ENCODE measurements around the gene PPP4R4. TPM values are rescaled to one million over a fixed set of nuclear protein-coding genes. Genes with fewer than 3 reads are reported as not detected.

Gene PPP4R4, protein sequence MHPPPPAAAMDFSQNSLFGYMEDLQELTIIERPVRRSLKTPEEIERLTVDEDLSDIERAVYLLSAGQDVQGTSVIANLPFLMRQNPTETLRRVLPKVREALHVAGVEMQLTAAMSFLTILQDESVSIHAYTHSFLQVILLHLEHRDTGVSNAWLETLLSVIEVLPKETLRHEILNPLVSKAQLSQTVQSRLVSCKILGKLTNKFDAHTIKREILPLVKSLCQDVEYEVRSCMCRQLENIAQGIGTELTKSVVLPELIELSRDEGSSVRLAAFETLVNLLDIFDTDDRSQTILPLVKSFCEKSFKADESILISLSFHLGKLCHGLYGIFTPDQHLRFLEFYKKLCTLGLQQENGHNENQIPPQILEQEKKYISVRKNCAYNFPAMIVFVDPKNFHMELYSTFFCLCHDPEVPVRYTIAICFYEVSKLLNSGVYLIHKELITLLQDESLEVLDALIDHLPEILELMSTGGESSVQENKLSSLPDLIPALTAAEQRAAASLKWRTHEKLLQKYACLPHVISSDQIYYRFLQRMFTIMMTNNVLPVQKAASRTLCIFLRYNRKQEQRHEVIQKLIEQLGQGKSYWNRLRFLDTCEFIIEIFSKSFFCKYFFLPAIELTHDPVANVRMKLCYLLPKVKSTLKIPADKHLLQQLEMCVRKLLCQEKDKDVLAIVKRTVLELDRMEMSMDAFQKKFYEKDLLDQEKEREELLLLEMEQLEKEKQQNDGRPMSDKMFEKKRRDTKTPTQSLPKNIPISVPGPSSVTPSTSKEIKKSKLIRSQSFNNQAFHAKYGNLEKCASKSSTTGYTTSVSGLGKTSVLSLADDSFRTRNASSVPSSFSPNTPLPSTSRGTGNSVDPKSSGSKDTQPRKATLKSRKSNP
- 10 to 100 TPM in 6 of 7 donors, 1 to 10 TPM in 1; 10.0 to 41.0 (median 17.6) TPM for total RNA-seq
- 1 to 10 TPM; 3.0 to 6.6 TPM for polyA plus RNA-seq
- long read RNA-seq, donor 1, partial matches to known transcripts: 0 of 1 reads
- long read RNA-seq, donor 1, other reads (novel, unspliced or antisense): 1 of 1 reads
- long read RNA-seq, donor 2, partial matches to known transcripts: 31 of 33 reads
- long read RNA-seq, donor 2, other reads (novel, unspliced or antisense): 0 of 33 reads
- long read RNA-seq, donor 3, transcript PPP4R4-201 (25 exons, 3,868 nt): major isoform, 16 of 23 reads
- long read RNA-seq, donor 3, partial matches to known transcripts: 0 of 23 reads
- long read RNA-seq, donor 3, other reads (novel, unspliced or antisense): 7 of 23 reads

GRCh38 chr14:94173885-94174603 lies at the start of gene PPP4R4:
PPP4R4 (plus strand) TSS chr14:94174322; CDS start chr14:94174466, 144 bp downstream.
- Histone ChIP-seq H3K27me3 (no peaks in the 10 kb centered on the region), H3K36me3 (no peaks in the 10 kb centered on the region), H3K4me1 (ENCODE audit: insufficient read depth) (no peaks in the 10 kb centered on the region), H3K9me3 (no peaks in the 10 kb centered on the region), H3K4me3 (peak within 1 kb of the TSS; percentile 57), H3K27ac (peak within 1 kb of the TSS; percentile 78 to 91)
- 0 to 3% (median 1%) methylated on average over 21 to 82 of the region's 84 CpGs for WGBS, 3 donors
- TF ChIP-seq POLR2A (IDR thresholded peaks at IDR 0.05) (peak; percentile 44), CTCF (IDR thresholded peaks at IDR 0.05) (no peak), EP300 (IDR thresholded peaks at IDR 0.05) (no peak)
- DNase-seq: peak; percentile 96 to 99 (median 98)
- intact Hi-C loops (cut with DNase I): no loop called here

GRCh38 chr14:94124582-94125377 lies 49.3 kb upstream of the PPP4R4 start:
- intact Hi-C loops (cut with DNase I): loop anchor here in 2 of 4 donors (5.0 kb wide), 2 partner anchors 67 to 72 kb away; no protein-coding TSS in a partner anchor
- DNase-seq: no peak
- no peaks in the 10 kb centered on the region for H3K27me3 ChIP-seq
- WGBS, 3 donors: 74 to 89% (median 87%) methylated on average over 9 of the region's 9 CpGs
- no peaks in the 10 kb centered on the region for H3K4me1 ChIP-seq (ENCODE audit: insufficient read depth)
- no peak overlapping the region for H3K27ac ChIP-seq
- H3K36me3 ChIP-seq: no peaks in the 10 kb centered on the region
- H3K4me3 ChIP-seq: no peak overlapping the region
- TF ChIP-seq POLR2A (IDR thresholded peaks at IDR 0.05) (no peak), CTCF (IDR thresholded peaks at IDR 0.05) (no peak), EP300 (IDR thresholded peaks at IDR 0.05) (no peak)
- no peaks in the 10 kb centered on the region for H3K9me3 ChIP-seq

DNA sequence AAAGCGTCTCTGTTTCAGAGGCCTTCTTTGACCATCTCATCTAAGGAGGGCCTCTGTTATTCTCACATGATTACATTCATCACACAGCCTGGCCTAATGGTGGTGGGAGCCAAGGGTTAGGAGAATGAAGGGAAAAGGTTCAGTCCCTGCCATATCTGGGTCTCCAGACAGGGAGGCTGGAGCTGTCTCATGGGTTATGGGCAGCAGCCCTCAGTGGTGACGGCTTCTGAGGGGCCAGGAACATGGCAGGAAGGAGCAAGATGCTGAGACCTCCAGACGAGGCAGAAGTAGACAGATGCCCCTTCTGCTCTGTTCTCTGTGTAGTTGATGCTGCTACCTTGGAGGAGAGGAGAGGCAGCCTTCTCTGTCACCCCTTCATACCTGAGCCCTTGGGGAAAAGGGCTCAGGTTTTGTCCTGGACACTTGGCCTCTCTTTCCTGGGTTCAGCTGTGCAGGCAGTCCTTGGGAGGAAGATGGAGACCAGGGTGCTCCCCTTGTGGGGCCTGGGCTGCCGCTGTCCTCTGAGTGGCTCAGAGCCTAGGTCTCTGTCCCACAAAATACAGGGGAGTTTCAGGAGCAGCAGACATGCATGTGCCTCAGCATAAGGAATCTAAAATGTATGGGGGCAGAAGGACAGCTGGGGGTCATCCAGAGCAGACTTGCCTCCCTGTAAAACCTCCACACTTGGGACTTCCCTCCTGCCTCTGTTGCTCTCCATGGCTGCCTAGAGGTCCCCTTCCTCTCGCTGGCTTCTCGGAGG lies 48.3 kb upstream of the PPP4R4 start:
- WGBS, 3 donors: 80 to 87% (median 86%) methylated on average over 6 of the region's 6 CpGs
- Histone ChIP-seq H3K27me3 (no peaks in the 10 kb centered on the region), H3K36me3 (no peaks in the 10 kb centered on the region), H3K9me3 (no peaks in the 10 kb centered on the region), H3K4me1 (ENCODE audit: insufficient read depth) (no peaks in the 10 kb centered on the region), H3K27ac (no peak overlapping the region), H3K4me3 (no peak overlapping the region)
- no peak for TF ChIP-seq CTCF (IDR thresholded peaks at IDR 0.05)
- no peak for TF ChIP-seq POLR2A (IDR thresholded peaks at IDR 0.05)
- TF ChIP-seq EP300 (IDR thresholded peaks at IDR 0.05): no peak
- intact Hi-C loops (cut with DNase I): loop anchor here in 2 of 4 donors (5.0 kb wide), 2 partner anchors 69 to 74 kb away; no protein-coding TSS in a partner anchor
- DNase-seq: no peak
